Right atrium auricular region (tissue), 2 donors: ENCODE results near the gene DDX47. TPM values are rescaled to one million over a fixed set of nuclear protein-coding genes. Genes with fewer than 3 reads are reported as not detected.
"Not testable (repeated sequence)": the region's sequence is repeated elsewhere in the genome, so short reads cannot be mapped to it uniquely, and the experiment has no call there.

ENCODE experiments used
- DNase-seq: peaks from one replicate; pipeline ENCODE4 v3.0.0-alpha.2; 2019; ENCODE audit warnings: low spot score
- H3K27ac ChIP-seq, 2 donors: fragments of 200-600 bp; sonication (generic); 1 replicate in 1 of 2; 2 replicates in 1 of 2; pipeline ENCODE4 v1.5.1; 2016 to 2019
- H3K27me3 ChIP-seq, 2 donors: fragments of 200-600 bp; sonication (generic); one replicate each; pipeline versions ENCODE4 v1.5.1 to v1.6.0; 2017 to 2019
- H3K36me3 ChIP-seq: fragments of 200-600 bp; sonication (generic); one replicate; pipeline ENCODE4 v1.5.1; 2016
- H3K4me1 ChIP-seq, 2 donors: fragments of 200-600 bp; sonication (generic); one replicate each; pipeline versions ENCODE4 v1.5.1 to v1.6.0; 2017 to 2019
- H3K4me3 ChIP-seq, 2 donors: fragments of 200-600 bp; sonication (generic); 1 replicate in 1 of 2; 2 replicates in 1 of 2; pipeline ENCODE4 v1.5.1; 2017 to 2019; ENCODE audit warnings: mild to moderate bottlenecking in 1 of 2, moderate library complexity in 1 of 2
- H3K9me3 ChIP-seq, 2 donors: fragments of 200-600 bp; sonication (generic); one replicate each; pipeline ENCODE4 v1.5.1; 2019
- CTCF ChIP-seq, 2 donors: fragments of 200-600 bp; sonication (generic); IDR thresholded peaks; one replicate each; pipeline ENCODE4 v1.5.1; 2019; ENCODE audit warnings: antibody characterized with exemption in 2 of 2
- total RNA-seq, 2 donors: library from RNA; depleted of rRNA; stranded (reverse); fragments of >200 nt; gene quantifications; one replicate each; pipeline ENCODE4 v1.1.0, GENCODE V29; 2016

Gene DDX47
- total RNA-seq, 2 donors from 2014 or later, result 24.1 to 35.6 TPM

DNA sequence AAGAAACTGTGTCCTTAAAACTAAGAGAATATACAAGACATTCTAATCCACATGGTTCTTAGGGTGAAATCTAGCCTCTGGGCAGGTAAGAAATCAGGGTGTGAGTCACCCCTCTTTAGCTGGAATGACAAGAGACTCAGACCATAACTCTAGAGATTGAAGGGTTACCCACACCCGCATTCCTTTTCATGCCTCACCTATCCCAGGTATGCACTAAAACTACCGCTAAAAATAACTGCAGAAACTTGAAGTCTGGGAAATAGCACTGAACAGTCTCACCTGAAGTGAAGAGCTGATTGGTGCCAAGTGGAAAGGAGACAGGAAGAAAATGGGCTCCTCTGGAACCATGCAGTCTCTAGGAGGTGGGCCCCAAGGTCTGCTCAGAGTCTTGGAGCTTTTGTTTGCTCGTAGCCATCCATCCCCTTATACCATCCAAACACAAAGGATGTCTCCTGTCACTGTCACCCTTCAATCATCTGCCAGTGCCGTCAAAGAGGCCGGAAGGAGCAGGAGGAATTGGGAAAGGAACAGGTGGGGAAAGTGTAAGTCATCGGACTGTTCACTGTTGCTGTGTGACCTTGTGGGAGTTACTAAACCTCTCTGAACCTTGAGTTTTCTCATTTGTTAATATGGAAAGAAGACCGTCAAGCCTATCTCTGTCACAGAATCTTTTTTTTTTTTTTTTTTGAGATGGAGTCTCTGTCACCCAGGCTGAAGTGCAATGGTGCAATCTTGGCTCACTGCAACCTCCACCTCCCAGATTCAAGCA is 22.4 kb downstream of the DDX47 start:
- TF ChIP-seq CTCF (IDR thresholded peaks at IDR 0.05), result no peak
- no peaks in the 10 kb centered on the region for H3K9me3 ChIP-seq
- H3K27ac ChIP-seq, result no peak overlapping the region
- DNase-seq, result no peak
- H3K27me3 ChIP-seq, result no peaks in the 10 kb centered on the region
- H3K4me1 ChIP-seq, result no peaks in the 10 kb centered on the region
- H3K4me3 ChIP-seq, result no peak overlapping the region
- peaks cover 23% of the 10 kb centered on the region for H3K36me3 ChIP-seq

DNA sequence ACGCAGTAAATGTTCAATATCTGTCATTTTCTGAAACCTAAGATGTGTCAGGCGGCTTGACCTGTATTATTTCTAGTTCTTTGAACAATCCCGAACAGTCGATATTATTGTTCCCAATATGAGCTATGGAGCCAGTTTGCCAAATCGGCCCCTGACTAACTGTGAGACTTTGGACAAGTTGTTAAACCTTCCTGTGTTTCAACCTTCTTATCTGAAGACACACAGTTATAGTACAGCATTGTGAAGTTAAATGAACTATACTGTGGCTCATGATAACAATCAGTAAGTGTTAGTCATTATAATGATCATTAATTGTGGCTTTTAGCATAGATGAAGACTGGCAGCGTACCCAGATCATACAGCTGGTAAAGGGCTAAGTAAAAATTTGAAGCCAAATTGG is 23.4 kb downstream of the DDX47 start:
- Histone ChIP-seq H3K4me1 (no peaks in the 10 kb centered on the region), H3K36me3 (peaks cover 17% of the 10 kb centered on the region), H3K27me3 (no peaks in the 10 kb centered on the region), H3K27ac (no peak overlapping the region), H3K9me3 (no peaks in the 10 kb centered on the region), H3K4me3 (no peak overlapping the region)
- no peak for TF ChIP-seq CTCF (IDR thresholded peaks at IDR 0.05)
- DNase-seq, result no peak

GRCh38 chr12:12837025-12837812 is 24.1 kb downstream of the DDX47 start:
- Histone ChIP-seq H3K9me3 (no peaks in the 10 kb centered on the region), H3K4me3 (no peak overlapping the region), H3K4me1 (no peaks in the 10 kb centered on the region), H3K27ac (no peak overlapping the region), H3K36me3 (peaks cover 13% of the 10 kb centered on the region), H3K27me3 (no peaks in the 10 kb centered on the region)
- peak in 1 of 2 donors; percentile 63 for TF ChIP-seq CTCF (IDR thresholded peaks at IDR 0.05)
- DNase-seq, result peak; percentile 72

DNA sequence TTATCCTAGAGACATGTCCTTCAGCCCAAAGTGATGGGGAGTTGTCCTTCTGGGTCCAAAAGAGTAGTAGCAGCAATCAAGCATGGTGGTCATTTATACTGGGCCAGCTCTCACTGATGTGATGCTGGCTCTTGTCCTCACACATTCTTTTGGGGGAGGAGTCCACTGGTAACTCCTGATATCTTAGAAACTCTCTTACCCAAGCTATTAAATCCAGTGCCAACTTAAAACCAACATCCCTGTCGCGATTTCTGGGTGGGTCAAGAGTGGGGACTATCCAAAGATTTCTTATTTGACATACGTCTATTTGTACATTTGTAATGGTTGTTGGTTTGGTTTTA is 24.6 kb downstream of the DDX47 start:
- no peaks in the 10 kb centered on the region for H3K4me1 ChIP-seq
- peaks cover 7% of the 10 kb centered on the region for H3K36me3 ChIP-seq
- H3K9me3 ChIP-seq, result no peaks in the 10 kb centered on the region
- no peak for DNase-seq
- no peak overlapping the region for H3K4me3 ChIP-seq
- H3K27ac ChIP-seq, result no peak overlapping the region
- no peaks in the 10 kb centered on the region for H3K27me3 ChIP-seq
- TF ChIP-seq CTCF (IDR thresholded peaks at IDR 0.05), result no peak

GRCh38 chr12:12839003-12839395 is 25.9 kb downstream of the DDX47 start:
- no peak overlapping the region for H3K4me3 ChIP-seq
- H3K27me3 ChIP-seq, result no peaks in the 10 kb centered on the region
- no peaks in the 10 kb centered on the region for H3K36me3 ChIP-seq
- H3K4me1 ChIP-seq, result no peaks in the 10 kb centered on the region
- no peak for TF ChIP-seq CTCF (IDR thresholded peaks at IDR 0.05)
- H3K9me3 ChIP-seq, result no peaks in the 10 kb centered on the region
- no peak for DNase-seq
- no peak overlapping the region for H3K27ac ChIP-seq

DNA sequence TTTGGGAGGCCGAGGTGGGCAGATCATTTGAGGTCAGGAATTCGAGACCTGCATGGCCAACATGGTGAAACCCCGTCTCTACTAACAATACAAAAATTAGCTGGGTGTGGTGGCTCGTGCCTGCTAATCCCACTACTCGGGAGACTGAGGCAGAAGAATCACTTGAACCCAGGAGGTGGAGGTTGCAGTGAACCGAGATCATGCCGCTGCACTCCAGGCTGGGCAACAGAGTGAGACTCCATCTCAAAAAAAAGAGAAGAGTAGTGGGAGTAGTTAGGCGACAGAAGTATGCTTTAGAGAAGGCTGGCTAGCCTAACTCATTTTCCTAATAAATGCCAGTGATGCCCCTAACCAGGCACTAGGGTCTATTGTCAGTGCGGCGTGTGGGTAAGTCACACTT is 26.3 kb downstream of the DDX47 start:
- not testable (repeated sequence) for H3K4me3 ChIP-seq, DNase-seq, H3K36me3 ChIP-seq, H3K27ac ChIP-seq, H3K9me3 ChIP-seq, H3K4me1 ChIP-seq, H3K27me3 ChIP-seq
